IMR-90 (cell line): Measurements from ENCODE around the gene UGT1A10. TPM values are rescaled to one million over a fixed set of nuclear protein-coding genes. Genes with fewer than 3 reads are reported as not detected.

Experiments used
- ATAC-seq: fragments of 200-7000 bp; cut with Tn5 transposase; 2 replicates; pipeline ENCODE4 v1.9.1; 2020; ENCODE audit warnings: low read depth, mild to moderate bottlenecking, moderate library complexity
- BruUV-seq: library from RNA; stranded (reverse); fragments of 400-500 nt; replicated peaks from 2 replicates; lab custom pipeline; 2021; lab: Mats Ljungman, UMichigan
- CTCF ChIA-PET: fragments of 300-600 bp; formaldehyde crosslinking; extraction: SDS; loops from one replicate; lab custom pipeline; 2021; ENCODE audit warnings: antibody characterized with exemption; lab: Yijun Ruan, JAX
- POLR2A ChIA-PET: fragments of 300-600 bp; sonication (Branson Sonifier 250); formaldehyde crosslinking; loops from one replicate; lab custom pipeline; 2022; ENCODE audit warnings: antibody characterized with exemption; ENCODE audit not compliant: unreplicated experiment; lab: Charles Lee
- DNase-seq: peaks from one replicate; pipeline ENCODE4 v3.0.0; 2013
- H2AFZ ChIP-seq: replicated peaks from 2 replicates; pipeline ENCODE3; 2013; ENCODE audit warnings: low read length, mild to moderate bottlenecking; ENCODE audit not compliant: poor library complexity
- H2AK5ac ChIP-seq: 2 replicates; pipeline ENCODE4 v1.6.1; 2013; ENCODE audit warnings: low read depth, low read length, inconsistent platforms
- H2AK9ac ChIP-seq: replicated peaks from 2 replicates; pipeline ENCODE3; 2013; ENCODE audit warnings: mild to moderate bottlenecking, low read depth, low read length, moderate library complexity; ENCODE audit not compliant: poor library complexity
- H2BK120ac ChIP-seq: 2 replicates; pipeline ENCODE4 v1.6.1; 2013; ENCODE audit warnings: low read depth, low read length, inconsistent platforms
- H2BK15ac ChIP-seq: 3 replicates; pipeline ENCODE4 v1.6.1; 2013; ENCODE audit warnings: low read depth, low read length, inconsistent platforms
- H2BK20ac ChIP-seq: 2 replicates; pipeline ENCODE4 v1.6.1; 2013; ENCODE audit warnings: low read depth, mild to moderate bottlenecking, inconsistent platforms, low read length, moderate library complexity
- H2BK5ac ChIP-seq: 2 replicates; pipeline ENCODE4 v1.6.1; 2013; ENCODE audit warnings: mild to moderate bottlenecking, low read depth, low read length, inconsistent platforms; ENCODE audit not compliant: poor library complexity, severe bottlenecking
- H3K14ac ChIP-seq: replicated peaks from 2 replicates; pipeline ENCODE4 v1.6.1; 2013; ENCODE audit warnings: low read depth, low read length, inconsistent platforms
- H3K18ac ChIP-seq: 2 replicates; pipeline ENCODE4 v1.6.1; 2013; ENCODE audit warnings: low read depth, low read length, control low read depth
- H3K23ac ChIP-seq: 2 replicates; pipeline ENCODE4 v1.6.1; 2013; ENCODE audit warnings: low read depth, low read length, inconsistent platforms
- H3K27ac ChIP-seq: 2 replicates; pipeline ENCODE4 v1.5.1; 2013; ENCODE audit warnings: mild to moderate bottlenecking, control low read depth, low read length; ENCODE audit not compliant: insufficient read depth
- H3K27me3 ChIP-seq: 2 replicates; pipeline ENCODE4 v1.6.1; 2013; ENCODE audit warnings: low read length; ENCODE audit not compliant: control insufficient read depth, insufficient read depth
- H3K36me3 ChIP-seq: 2 replicates; pipeline ENCODE4 v1.6.1; 2013; ENCODE audit warnings: low read length, mixed read lengths; ENCODE audit not compliant: control insufficient read depth, insufficient read depth
- H3K4ac ChIP-seq: 2 replicates; pipeline ENCODE4 v1.6.1; 2013; ENCODE audit warnings: low read depth, low read length, inconsistent platforms
- H3K4me1 ChIP-seq: 2 replicates; pipeline ENCODE4 v1.6.1; 2013; ENCODE audit warnings: low read length, mixed read lengths; ENCODE audit not compliant: control insufficient read depth, insufficient read depth
- H3K4me2 ChIP-seq: 2 replicates; pipeline ENCODE4 v1.6.1; 2013; ENCODE audit warnings: low read depth, mild to moderate bottlenecking, control low read depth, low read length, moderate library complexity
- H3K4me3 ChIP-seq: 2 replicates; pipeline ENCODE4 v1.5.1; 2013; ENCODE audit warnings: low read depth, mild to moderate bottlenecking, control low read depth, low read length, moderate library complexity; ENCODE audit not compliant: insufficient read depth
- H3K56ac ChIP-seq: 2 replicates; pipeline ENCODE4 v1.6.1; 2013; ENCODE audit warnings: low read length, inconsistent platforms; ENCODE audit not compliant: insufficient read depth; ENCODE audit errors: extremely low read depth
- H3K79me1 ChIP-seq, 2 experiments: 2 replicates each; pipeline ENCODE4 v1.6.1; 2013; ENCODE audit warnings: low read length in 2 of 2, inconsistent platforms in 1 of 2, low read depth in 1 of 2
- H3K9ac ChIP-seq: 2 replicates; pipeline ENCODE4 v1.6.1; 2013; ENCODE audit warnings: low read depth, low read length, control low read depth
- H3K9me1 ChIP-seq: 2 replicates; pipeline ENCODE4 v1.6.1; 2013; ENCODE audit warnings: low read length, inconsistent platforms; ENCODE audit not compliant: insufficient read depth
- H3K9me3 ChIP-seq: 2 replicates; pipeline ENCODE4 v1.6.1; 2013; ENCODE audit warnings: low read length; ENCODE audit not compliant: control insufficient read depth, insufficient read depth
- H4K20me1 ChIP-seq: 2 replicates; pipeline ENCODE4 v1.6.1; 2013; ENCODE audit warnings: low read length, inconsistent platforms; ENCODE audit not compliant: insufficient read depth
- H4K5ac ChIP-seq: 2 replicates; pipeline ENCODE4 v1.6.1; 2013; ENCODE audit warnings: mild to moderate bottlenecking, low read depth, low read length, control low read depth
- H4K8ac ChIP-seq, 2 experiments: 2 replicates each; pipeline ENCODE4 v1.6.1; 2013; ENCODE audit warnings: low read depth in 2 of 2, low read length in 2 of 2, control low read depth in 1 of 2, inconsistent platforms in 1 of 2
- H4K91ac ChIP-seq: 2 replicates; pipeline ENCODE4 v1.6.1; 2013; ENCODE audit warnings: low read depth, low read length, inconsistent platforms; ENCODE audit not compliant: insufficient read depth
- BHLHE40 ChIP-seq: fragments of 150-350 bp; IDR thresholded peaks from 2 replicates; pipeline ENCODE4 v1.6.1; 2016; ENCODE audit warnings: mild to moderate bottlenecking, low read depth, low read length
- CEBPB ChIP-seq: IDR thresholded peaks from 2 replicates; pipeline ENCODE4 v1.6.1; 2012; ENCODE audit warnings: low read depth, low read length, improper control_type of control experiment
- CHD1 ChIP-seq: IDR thresholded peaks from 2 replicates; pipeline ENCODE4 v1.6.1; 2012; ENCODE audit warnings: low read depth, low read length, improper control_type of control experiment
- ELK1 ChIP-seq: fragments of 150-350 bp; IDR thresholded peaks from 2 replicates; pipeline ENCODE4 v1.6.1; 2016; ENCODE audit warnings: low read depth, mild to moderate bottlenecking, low read length, moderate library complexity, borderline replicate concordance
- FOS ChIP-seq: fragments of 150-350 bp; IDR thresholded peaks from 2 replicates; pipeline ENCODE4 v1.6.1; 2016; ENCODE audit warnings: low read depth, low read length
- MAFK ChIP-seq: IDR thresholded peaks from 2 replicates; pipeline ENCODE4 v1.6.1; 2012; ENCODE audit warnings: low read depth, low read length, improper control_type of control experiment
- MAZ ChIP-seq: IDR thresholded peaks from 2 replicates; pipeline ENCODE4 v1.6.1; 2012; ENCODE audit warnings: low read depth, mild to moderate bottlenecking, low read length, improper control_type of control experiment, moderate library complexity, borderline replicate concordance
- MXI1 ChIP-seq: IDR thresholded peaks from 2 replicates; pipeline ENCODE4 v1.6.1; 2012; ENCODE audit warnings: low read depth, mild to moderate bottlenecking, low read length, moderate library complexity, borderline replicate concordance
- NFE2L2 ChIP-seq: fragments of 150-350 bp; IDR thresholded peaks from 2 replicates; pipeline ENCODE4 v1.6.1; 2016; ENCODE audit warnings: low read depth, mild to moderate bottlenecking, low read length
- POLR2A ChIP-seq: IDR thresholded peaks from 2 replicates; pipeline ENCODE4 v1.6.1; 2012; ENCODE audit warnings: mild to moderate bottlenecking, low read depth, low read length
- RAD21 ChIP-seq: IDR thresholded peaks from 2 replicates; pipeline ENCODE4 v1.6.1; 2012; ENCODE audit warnings: low read length, improper control_type of control experiment
- RCOR1 ChIP-seq: IDR thresholded peaks from 2 replicates; pipeline ENCODE4 v1.6.1; 2012; ENCODE audit warnings: mild to moderate bottlenecking, low read length, improper control_type of control experiment; ENCODE audit not compliant: insufficient replicate concordance
- WGBS, 2 experiments: methylation state at CpG; one replicate each; pipeline versions ENCODE4 v1.1.5 to v1.1.7; 2013; ENCODE audit warnings: missing lambda C conversion rate in 2 of 2; ENCODE audit not compliant: insufficient read length in 1 of 2; ENCODE audit errors: extremely low coverage in 2 of 2; 5-methylcytosine and 5-hydroxymethylcytosine counted together
- dilution Hi-C: fragments of 300-500 bp; cut with HindIII; formaldehyde crosslinking; loops from one replicate; pipeline ENCODE4 v1.14.3; 2018; ENCODE audit warnings: low sequenced_read_pairs; ENCODE audit not compliant: unreplicated experiment
- in situ Hi-C: fragments of 300-500 bp; cut with MboI; formaldehyde crosslinking; loops from 3 replicates; pipeline ENCODE4 v1.14.3; 2019; ENCODE audit warnings: low sequenced_read_pairs, inconsistent platforms, mixed read lengths
- intact Hi-C: fragments of 100-400 bp; cut with micrococcal nuclease; formaldehyde crosslinking; loops from 2 replicates; pipeline ENCODE4 v1.10.0; 2022
- polyA plus RNA-seq, 3 experiments: library from polyadenylated mRNA; depleted of rRNA; stranded (reverse); fragments of >200 nt; gene quantifications; 2 replicates each; pipeline ENCODE4 v1.2.3, GENCODE V29; 2012; ENCODE audit warnings: low replicate concordance in 1 of 3
- total RNA-seq: library from RNA; depleted of rRNA; stranded (reverse); fragments of >200 nt; gene quantifications from 2 replicates; pipeline ENCODE4 v1.2.3, GENCODE V29; 2012
- TF ChIP-seq, protein P1 (sequence below): fragments of 150-350 bp; IDR thresholded peaks from 2 replicates; pipeline ENCODE4 v1.6.1; 2017; ENCODE audit warnings: mild to moderate bottlenecking, antibody characterized with exemption, low read length, low read depth
- TF ChIP-seq, protein P2 (sequence below): conservative IDR thresholded peaks from 2 replicates; pipeline ENCODE4 v1.5.1; 2012; ENCODE audit warnings: mild to moderate bottlenecking, low read depth, low read length, improper control_type of control experiment

Gene UGT1A10
- total and polyA plus RNA-seq, 2 of the 4 experiments (the other 2 are of a cell fraction), result not detected

DNA sequence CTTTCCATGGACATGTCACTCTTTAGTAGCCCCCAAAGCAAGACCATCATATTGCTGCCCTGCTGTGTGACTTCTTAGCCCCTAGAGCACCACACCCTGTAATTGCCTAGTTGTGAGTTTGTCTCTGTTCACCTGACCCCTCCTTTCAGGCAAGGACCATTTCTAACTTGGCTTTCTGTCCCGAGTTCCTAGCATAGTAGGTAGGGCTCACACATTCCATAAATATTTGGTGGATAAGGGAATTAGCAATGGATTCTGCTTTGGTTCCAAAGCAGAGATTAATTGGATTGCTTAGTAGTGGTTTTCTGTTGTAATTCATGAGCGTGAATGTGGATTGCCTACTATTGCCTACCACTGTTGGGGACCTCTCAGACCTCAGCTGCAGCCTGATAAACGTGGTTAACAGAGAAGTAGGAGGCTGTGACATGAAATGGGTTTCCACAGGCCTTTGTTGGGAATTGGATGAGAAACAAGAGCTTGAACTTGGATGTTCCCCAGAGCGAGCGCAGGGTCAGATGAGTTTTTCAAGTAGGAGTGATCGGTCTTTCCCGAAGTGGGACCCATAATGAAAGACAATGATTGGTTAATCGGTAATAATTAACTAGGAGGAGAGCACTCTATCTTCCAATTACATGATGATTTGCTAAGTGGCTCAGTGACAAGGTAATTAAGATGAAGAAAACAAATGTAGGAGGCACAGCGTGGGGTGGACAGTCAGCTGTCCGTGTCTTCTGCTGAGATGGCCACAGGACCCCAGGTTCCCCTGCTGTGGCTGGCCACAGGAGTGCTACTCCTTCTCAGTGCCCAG, 110.4 kb downstream of the UGT1A10 start (continued):
- no peak for TF ChIP-seq MXI1

DNA sequence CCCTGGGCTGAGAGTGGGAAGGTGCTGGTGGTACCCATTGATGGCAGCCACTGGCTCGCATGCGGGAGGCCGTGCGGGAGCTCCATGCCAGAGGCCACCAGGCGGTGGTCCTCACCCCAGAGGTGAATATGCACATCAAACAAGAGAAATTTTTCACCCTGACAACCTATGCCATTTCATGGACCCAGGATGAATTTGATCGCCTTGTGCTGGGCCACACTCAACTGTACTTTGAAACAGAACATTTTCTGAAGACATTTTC, 111.0 kb downstream of the UGT1A10 start:
- no peaks in the 10 kb centered on the region for H3K79me1 ChIP-seq
- no peak for TF ChIP-seq MAFK
- TF ChIP-seq FOS, result no peak
- TF ChIP-seq, protein P1, sequence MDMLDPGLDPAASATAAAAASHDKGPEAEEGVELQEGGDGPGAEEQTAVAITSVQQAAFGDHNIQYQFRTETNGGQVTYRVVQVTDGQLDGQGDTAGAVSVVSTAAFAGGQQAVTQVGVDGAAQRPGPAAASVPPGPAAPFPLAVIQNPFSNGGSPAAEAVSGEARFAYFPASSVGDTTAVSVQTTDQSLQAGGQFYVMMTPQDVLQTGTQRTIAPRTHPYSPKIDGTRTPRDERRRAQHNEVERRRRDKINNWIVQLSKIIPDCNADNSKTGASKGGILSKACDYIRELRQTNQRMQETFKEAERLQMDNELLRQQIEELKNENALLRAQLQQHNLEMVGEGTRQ, result no peak
- TF ChIP-seq MAZ, result no peak
- TF ChIP-seq BHLHE40, result no peak
- TF ChIP-seq NFE2L2, result no peak
- TF ChIP-seq, protein P2, sequence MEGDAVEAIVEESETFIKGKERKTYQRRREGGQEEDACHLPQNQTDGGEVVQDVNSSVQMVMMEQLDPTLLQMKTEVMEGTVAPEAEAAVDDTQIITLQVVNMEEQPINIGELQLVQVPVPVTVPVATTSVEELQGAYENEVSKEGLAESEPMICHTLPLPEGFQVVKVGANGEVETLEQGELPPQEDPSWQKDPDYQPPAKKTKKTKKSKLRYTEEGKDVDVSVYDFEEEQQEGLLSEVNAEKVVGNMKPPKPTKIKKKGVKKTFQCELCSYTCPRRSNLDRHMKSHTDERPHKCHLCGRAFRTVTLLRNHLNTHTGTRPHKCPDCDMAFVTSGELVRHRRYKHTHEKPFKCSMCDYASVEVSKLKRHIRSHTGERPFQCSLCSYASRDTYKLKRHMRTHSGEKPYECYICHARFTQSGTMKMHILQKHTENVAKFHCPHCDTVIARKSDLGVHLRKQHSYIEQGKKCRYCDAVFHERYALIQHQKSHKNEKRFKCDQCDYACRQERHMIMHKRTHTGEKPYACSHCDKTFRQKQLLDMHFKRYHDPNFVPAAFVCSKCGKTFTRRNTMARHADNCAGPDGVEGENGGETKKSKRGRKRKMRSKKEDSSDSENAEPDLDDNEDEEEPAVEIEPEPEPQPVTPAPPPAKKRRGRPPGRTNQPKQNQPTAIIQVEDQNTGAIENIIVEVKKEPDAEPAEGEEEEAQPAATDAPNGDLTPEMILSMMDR, result no peak
- TF ChIP-seq RAD21, result no peak
- no peak for TF ChIP-seq RCOR1
- TF ChIP-seq CHD1, result no peak
- TF ChIP-seq ELK1, result no peak
- TF ChIP-seq CEBPB, result no peak
- TF ChIP-seq POLR2A, result no peak
- no peak overlapping the region for H3K9ac ChIP-seq
- DNase-seq (no peak), ATAC-seq (no peak)
- no peaks in the 10 kb centered on the region; the same call in 1 of the 2 replicates for H3K27me3 ChIP-seq
- intact Hi-C loops (no loop called here), dilution Hi-C loops (no loop called here), in situ Hi-C loops (no loop called here)
- no peak overlapping the region for H4K8ac ChIP-seq
- ChIA-PET CTCF (interaction anchor here (0.6 kb wide), 1 partner anchor 16 kb away, joined by 3 read pairs; no protein-coding TSS in a partner anchor), POLR2A (no interaction called here)
- no peak overlapping the region for H2AK5ac ChIP-seq
- no peaks in the 10 kb centered on the region for H4K20me1 ChIP-seq
- H2BK15ac ChIP-seq, result no peak overlapping the region
- H3K9me1 ChIP-seq, result no peaks in the 10 kb centered on the region
- H3K4me2 ChIP-seq, result no peak overlapping the region
- no TSS peak for BruUV-seq
- H2BK20ac ChIP-seq, result no peak overlapping the region
- WGBS, 2 experiments, result no CpG with 5 or more reads among the region's 6 CpGs
- H3K56ac ChIP-seq, result no peak overlapping the region
- no peak overlapping the region for H4K5ac ChIP-seq
- no peak overlapping the region for H3K18ac ChIP-seq
- no peak overlapping the region for H2BK120ac ChIP-seq
- no peak overlapping the region for H3K14ac ChIP-seq
- H3K4ac ChIP-seq, result no peak overlapping the region
- no peak overlapping the region for H3K23ac ChIP-seq
- no peak overlapping the region for H3K27ac ChIP-seq
- no peaks in the 10 kb centered on the region for H3K4me1 ChIP-seq
- H2AK9ac ChIP-seq, result no peak overlapping the region
- no peak overlapping the region for H2AFZ ChIP-seq
- peaks cover 4% of the 10 kb centered on the region; the same call in 1 of the 2 replicates for H3K9me3 ChIP-seq
- H3K36me3 ChIP-seq, result no peaks in the 10 kb centered on the region
- H3K4me3 ChIP-seq, result no peak overlapping the region
- H4K91ac ChIP-seq, result no peak overlapping the region
- no peak overlapping the region for H2BK5ac ChIP-seq
